Measurements from ENCODE around the gene USP53. TPM values are rescaled to one million over a fixed set of nuclear protein-coding genes. Genes with fewer than 3 reads are reported as not detected.
"Not testable (repeated sequence)": the region's sequence is repeated elsewhere in the genome, so short reads cannot be mapped to it uniquely, and the experiment has no call there.

USP53 gene
- 10 to 100 TPM; 43.8 to 89.5 (median 57.3) TPM for total RNA-seq
- 10 to 100 TPM in 2 of 3 donors, 1 to 10 TPM in 1; 6.0 to 54.5 (median 18.5) TPM for polyA plus RNA-seq
- long read RNA-seq, donor 1, partial matches to known transcripts, result 4 of 8 reads
- long read RNA-seq, donor 1, other reads (novel, unspliced or antisense), result 4 of 8 reads
- long read RNA-seq, donor 2, full-length matches to known transcripts, result 2 of 41 reads
- long read RNA-seq, donor 2, partial matches to known transcripts, result 23 of 41 reads
- long read RNA-seq, donor 2, other reads (novel, unspliced or antisense), result 16 of 41 reads

DNA sequence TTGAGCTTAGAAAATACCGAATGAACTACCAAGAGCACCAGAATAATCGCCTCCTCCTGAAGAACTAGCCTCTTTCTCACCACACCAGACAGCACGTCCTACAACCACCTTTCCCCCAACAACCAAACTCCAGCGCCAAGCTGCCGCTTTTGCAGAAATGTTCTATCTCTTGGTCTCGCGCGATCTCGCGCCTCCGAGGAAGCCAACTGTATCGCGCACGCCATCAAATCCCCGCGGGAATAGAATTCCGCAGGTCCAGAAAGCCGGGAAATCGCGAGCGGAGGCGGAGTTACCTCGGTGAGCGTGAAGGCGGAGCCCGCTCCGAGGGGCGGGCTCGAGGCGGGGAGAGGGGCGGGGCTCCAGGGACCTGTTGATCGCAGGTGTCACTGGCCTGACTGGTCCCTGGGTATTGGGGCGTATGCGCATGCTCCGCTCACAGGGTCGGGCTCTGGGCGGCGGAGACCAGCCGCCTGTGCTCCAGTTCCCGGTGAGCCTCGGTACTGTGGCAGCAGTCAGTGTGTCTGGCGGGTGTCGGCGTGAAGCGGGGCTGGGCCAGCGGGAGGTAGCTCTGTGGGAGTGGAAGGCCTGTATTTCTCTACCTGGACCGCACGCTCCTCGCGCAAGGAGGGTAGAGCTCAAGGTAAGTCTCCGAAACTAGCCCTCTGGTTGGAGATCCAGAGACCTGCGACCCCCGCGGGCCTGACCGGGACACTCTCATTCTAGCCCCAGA lies at the start of gene USP53:
USP53 (plus strand) TSS at position 480 of the 730 bp plus-strand sequence. CDS start 27,047 bp downstream, outside the sequence.
- intact Hi-C loops (cut with DNase I), result loop anchor here (2.0 to 10.0 kb wide), 5 partner anchors 72 to 230 kb away; no protein-coding TSS in a partner anchor
- 0 to 1% (median 0%) methylated on average over 54 to 55 of the region's 55 CpGs for WGBS, 3 donors
- DNase-seq, result peak; percentile 96 to 98
- TF ChIP-seq CTCF (IDR thresholded peaks at IDR 0.05), result no peak
- Histone ChIP-seq H3K4me1 (peaks cover 23% of the 10 kb centered on the region), H3K9me3 (no peaks in the 10 kb centered on the region), H3K27ac (peak within 1 kb of the TSS; percentile 99), H3K4me3 (peak within 1 kb of the TSS; percentile 91), H3K36me3 (ENCODE audit: insufficient read depth in 1 of 2, low read depth in 1 of 2) (peaks cover 0 to 13% of the 10 kb centered on the region in 2 donors), H3K27me3 (ENCODE audit: insufficient read depth in 3 of 3, low read length in 2 of 3) (no peaks in the 10 kb centered on the region)
- ATAC-seq, result peak; percentile 93 to 96 (median 96)

- H3K27me3 ChIP-seq (ENCODE audit: insufficient read depth in 3 of 3, low read length in 2 of 3), result no peaks in the 10 kb centered on the region
- peaks cover 0 to 18% of the 10 kb centered on the region in 2 donors for H3K36me3 ChIP-seq (ENCODE audit: insufficient read depth in 1 of 2, low read depth in 1 of 2)
- DNase-seq (no peak), ATAC-seq (no peak)
- no peaks in the 10 kb centered on the region for H3K9me3 ChIP-seq
- no peak overlapping the region for H3K27ac ChIP-seq
- H3K4me1 ChIP-seq, result no peaks in the 10 kb centered on the region
- intact Hi-C loops (cut with DNase I), result loop anchor here in 1 of 2 donors (10.0 kb wide), 1 partner anchor 99 kb away; no protein-coding TSS in a partner anchor
- 87 to 94% (median 94%) methylated on average over 3 of the region's 3 CpGs for WGBS, 3 donors
- TF ChIP-seq CTCF (IDR thresholded peaks at IDR 0.05), result no peak
- H3K4me3 ChIP-seq, result no peak overlapping the region
Measured at GRCh38 chr4:119165767-119166166, 46.7 kb upstream of the USP53 start.

DNA sequence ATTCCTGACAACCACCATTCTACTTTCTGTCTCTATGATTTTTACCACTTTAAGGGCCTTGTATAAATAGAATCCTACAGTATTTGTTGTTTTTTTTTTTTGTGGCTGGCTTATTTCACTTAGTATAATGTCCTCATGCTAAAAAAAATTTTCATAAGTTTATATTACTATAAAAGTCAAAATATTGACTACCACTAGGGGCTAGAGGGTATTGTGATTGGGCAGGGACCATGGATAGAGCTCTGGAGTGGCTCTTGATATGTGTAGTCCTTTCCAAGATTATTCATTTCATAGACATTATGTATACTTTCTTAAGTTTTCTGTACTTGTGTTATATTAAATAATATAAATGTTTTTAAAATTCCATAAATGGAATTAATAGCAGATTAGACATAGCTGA lies 42.3 kb upstream of the USP53 start:
- H3K27me3 ChIP-seq (ENCODE audit: insufficient read depth in 3 of 3, low read length in 2 of 3), result no peaks in the 10 kb centered on the region
- no peaks in the 10 kb centered on the region for H3K4me1 ChIP-seq
- no peak for TF ChIP-seq CTCF (IDR thresholded peaks at IDR 0.05)
- ATAC-seq (no peak), DNase-seq (no peak)
- peaks cover 0 to 24% of the 10 kb centered on the region in 2 donors for H3K36me3 ChIP-seq (ENCODE audit: insufficient read depth in 1 of 2, low read depth in 1 of 2)
- H3K4me3 ChIP-seq, result no peak overlapping the region
- no peaks in the 10 kb centered on the region for H3K9me3 ChIP-seq
- intact Hi-C loops (cut with DNase I), result no loop called here
- H3K27ac ChIP-seq, result no peak overlapping the region

- H3K9me3 ChIP-seq, result no peaks in the 10 kb centered on the region
Measured at GRCh38 chr4:119172223-119172622, 40.3 kb upstream of the USP53 start.

DNA sequence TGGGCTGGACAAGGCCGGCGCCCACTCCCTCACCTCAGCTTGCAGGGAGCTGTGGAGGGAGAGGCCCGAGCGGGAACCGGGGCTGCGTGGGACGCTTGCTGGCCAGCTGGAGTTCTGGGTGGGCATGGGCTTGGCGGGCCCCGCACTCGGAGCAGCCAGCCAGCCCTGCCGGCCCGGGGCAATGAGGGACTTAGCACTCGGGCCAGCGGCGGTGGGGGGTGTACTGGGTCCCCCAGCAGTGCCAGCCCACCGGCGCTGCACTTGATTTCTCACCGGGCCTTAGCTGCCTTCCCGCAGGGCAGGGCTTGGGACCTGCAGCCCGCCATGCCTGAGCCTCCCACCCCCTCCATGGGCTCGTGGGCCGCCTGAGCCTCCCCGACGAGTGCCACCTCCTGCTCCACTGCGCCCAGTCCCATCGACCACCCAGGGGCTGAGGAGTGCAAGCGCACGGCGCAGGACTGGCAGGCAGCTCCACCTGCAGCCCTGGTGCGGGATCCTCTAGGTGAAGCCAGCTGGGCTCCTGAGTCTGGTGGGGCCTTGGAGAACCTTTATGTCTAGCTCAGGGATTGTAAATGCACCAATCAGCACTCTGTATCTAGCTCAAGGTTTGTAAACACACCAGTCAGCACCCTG lies 38.7 kb upstream of the USP53 start:
- ATAC-seq; H3K4me3 ChIP-seq; H3K27ac ChIP-seq; H3K4me1 ChIP-seq; intact Hi-C loops (cut with DNase I); H3K27me3 ChIP-seq (ENCODE audit: insufficient read depth in 3 of 3, low read length in 2 of 3); H3K9me3 ChIP-seq: not testable (repeated sequence)
- 93 to 95% (median 94%) methylated on average over 26 to 30 of the region's 30 CpGs for WGBS, 3 donors
- peaks cover 0 to 11% of the 10 kb centered on the region in 2 donors for H3K36me3 ChIP-seq (ENCODE audit: insufficient read depth in 1 of 2, low read depth in 1 of 2)
- peak in 1 of 2 donors; percentile 45 for DNase-seq

More at GRCh38 chr4:119172223-119172622, 40.3 kb upstream of the USP53 start:
- Histone ChIP-seq H3K4me1 (no peaks in the 10 kb centered on the region), H3K4me3 (no peak overlapping the region), H3K27ac (no peak overlapping the region), H3K36me3 (ENCODE audit: insufficient read depth in 1 of 2, low read depth in 1 of 2) (peaks cover 0 to 17% of the 10 kb centered on the region in 2 donors), H3K27me3 (ENCODE audit: insufficient read depth in 3 of 3, low read length in 2 of 3) (no peaks in the 10 kb centered on the region)
- intact Hi-C loops (cut with DNase I), result no loop called here
- DNase-seq (no peak), ATAC-seq (no peak)
- WGBS, 3 donors, result 80 to 87% (median 84%) methylated on average over 7 of the region's 7 CpGs
- no peak for TF ChIP-seq CTCF (IDR thresholded peaks at IDR 0.05)
